Measurements from ENCODE around the gene FAM47E. TPM values are rescaled to one million over a fixed set of nuclear protein-coding genes. Genes with fewer than 3 reads are reported as not detected.

Gene FAM47E
- total RNA-seq, 1 donor from 2014 or later = 1.6 TPM

DNA sequence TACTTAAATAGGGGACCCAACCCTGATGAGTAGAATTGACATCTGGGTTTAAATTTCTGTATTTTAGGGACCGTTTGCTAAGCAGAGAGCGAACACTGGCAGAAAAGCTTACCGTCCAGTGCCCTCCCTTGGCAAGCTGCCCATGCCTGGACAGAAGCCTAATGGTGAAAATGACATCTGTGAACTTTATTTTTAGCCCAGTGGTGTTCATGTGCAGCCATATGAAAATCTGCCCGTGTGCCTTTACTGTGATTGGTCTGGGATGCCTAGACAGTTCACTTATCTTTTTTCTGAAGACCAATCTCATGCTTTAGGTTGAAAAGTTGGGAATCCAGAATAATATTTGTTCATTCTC lies 56.1 kb downstream of the FAM47E start:
- H3K4me3 Mint-ChIP-seq = peak overlapping the region; percentile 88
- peaks cover 51% of the 10 kb centered on the region for H3K27me3 Mint-ChIP-seq (ENCODE audit: low read depth)
- H3K36me3 Mint-ChIP-seq (ENCODE audit: low read depth) = no peaks in the 10 kb centered on the region
- H3K4me1 Mint-ChIP-seq = peaks cover 6% of the 10 kb centered on the region
- DNase-seq (ENCODE audit: low read depth, low spot score) = no peak
- no peaks in the 10 kb centered on the region for H3K9me3 Mint-ChIP-seq
- no peak overlapping the region for H3K27ac Mint-ChIP-seq (ENCODE audit: unreplicated experiment)
- TF ChIP-seq, protein P1, sequence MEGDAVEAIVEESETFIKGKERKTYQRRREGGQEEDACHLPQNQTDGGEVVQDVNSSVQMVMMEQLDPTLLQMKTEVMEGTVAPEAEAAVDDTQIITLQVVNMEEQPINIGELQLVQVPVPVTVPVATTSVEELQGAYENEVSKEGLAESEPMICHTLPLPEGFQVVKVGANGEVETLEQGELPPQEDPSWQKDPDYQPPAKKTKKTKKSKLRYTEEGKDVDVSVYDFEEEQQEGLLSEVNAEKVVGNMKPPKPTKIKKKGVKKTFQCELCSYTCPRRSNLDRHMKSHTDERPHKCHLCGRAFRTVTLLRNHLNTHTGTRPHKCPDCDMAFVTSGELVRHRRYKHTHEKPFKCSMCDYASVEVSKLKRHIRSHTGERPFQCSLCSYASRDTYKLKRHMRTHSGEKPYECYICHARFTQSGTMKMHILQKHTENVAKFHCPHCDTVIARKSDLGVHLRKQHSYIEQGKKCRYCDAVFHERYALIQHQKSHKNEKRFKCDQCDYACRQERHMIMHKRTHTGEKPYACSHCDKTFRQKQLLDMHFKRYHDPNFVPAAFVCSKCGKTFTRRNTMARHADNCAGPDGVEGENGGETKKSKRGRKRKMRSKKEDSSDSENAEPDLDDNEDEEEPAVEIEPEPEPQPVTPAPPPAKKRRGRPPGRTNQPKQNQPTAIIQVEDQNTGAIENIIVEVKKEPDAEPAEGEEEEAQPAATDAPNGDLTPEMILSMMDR (conservative IDR thresholded peaks at IDR 0.05) = no peak

DNA sequence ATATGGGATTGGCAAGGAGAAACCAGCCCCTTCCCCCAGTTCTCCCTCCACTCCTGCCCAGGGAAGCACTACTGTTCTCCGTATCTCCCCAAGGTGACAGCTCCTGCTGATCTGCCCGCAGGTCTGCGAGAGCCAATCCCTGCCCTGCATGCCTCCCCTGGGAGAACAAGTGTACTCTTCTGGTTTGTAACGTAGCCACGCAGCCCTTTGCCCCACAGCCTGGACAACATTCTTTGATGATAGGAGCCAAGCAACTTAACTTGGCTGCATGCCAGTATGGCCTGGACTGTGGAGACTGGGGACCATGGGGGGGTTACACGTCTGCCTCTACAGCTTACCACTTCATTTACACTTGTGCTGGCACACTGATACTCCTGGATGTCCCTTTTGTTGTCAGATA lies 57.0 kb downstream of the FAM47E start:
- Mint-ChIP-seq H3K27me3 (ENCODE audit: low read depth) (peaks cover 51% of the 10 kb centered on the region), H3K9me3 (no peaks in the 10 kb centered on the region), H3K36me3 (ENCODE audit: low read depth) (no peaks in the 10 kb centered on the region), H3K4me1 (peaks cover 6% of the 10 kb centered on the region), H3K27ac (ENCODE audit: unreplicated experiment) (no peak overlapping the region), H3K4me3 (peak overlapping the region; percentile 44)
- TF ChIP-seq, protein P1 (conservative IDR thresholded peaks at IDR 0.05) = no peak
- no peak for DNase-seq (ENCODE audit: low read depth, low spot score)

DNA sequence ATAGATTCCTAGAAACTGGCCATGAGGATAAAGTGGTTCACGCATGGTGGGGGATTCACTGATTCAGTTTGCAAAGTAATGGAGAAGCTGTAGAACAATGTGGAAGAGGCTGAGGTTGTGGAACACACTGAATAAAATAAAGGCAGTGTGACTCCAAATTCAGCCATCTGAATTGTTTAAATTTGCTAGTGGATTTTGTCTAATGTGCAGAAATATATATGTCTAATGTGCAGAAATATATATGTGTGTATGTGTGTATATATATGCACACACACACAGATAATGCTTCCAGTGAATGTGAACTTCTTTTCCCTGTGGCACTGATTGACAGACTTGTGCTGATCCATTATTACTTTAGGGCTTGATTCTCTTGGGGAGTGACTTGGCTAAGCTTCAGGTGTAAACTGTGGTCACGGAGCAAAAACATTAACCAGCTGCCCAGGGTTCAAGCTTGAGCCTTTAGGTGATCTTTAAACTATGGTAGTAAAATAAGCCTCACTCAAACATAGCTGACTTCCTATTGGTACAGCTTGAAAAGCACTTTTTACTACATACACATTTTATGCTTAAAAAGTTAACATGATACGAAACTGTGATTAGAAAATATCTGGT lies 58.5 kb downstream of the FAM47E start:
- TF ChIP-seq, protein P1 (conservative IDR thresholded peaks at IDR 0.05) = no peak

DNA sequence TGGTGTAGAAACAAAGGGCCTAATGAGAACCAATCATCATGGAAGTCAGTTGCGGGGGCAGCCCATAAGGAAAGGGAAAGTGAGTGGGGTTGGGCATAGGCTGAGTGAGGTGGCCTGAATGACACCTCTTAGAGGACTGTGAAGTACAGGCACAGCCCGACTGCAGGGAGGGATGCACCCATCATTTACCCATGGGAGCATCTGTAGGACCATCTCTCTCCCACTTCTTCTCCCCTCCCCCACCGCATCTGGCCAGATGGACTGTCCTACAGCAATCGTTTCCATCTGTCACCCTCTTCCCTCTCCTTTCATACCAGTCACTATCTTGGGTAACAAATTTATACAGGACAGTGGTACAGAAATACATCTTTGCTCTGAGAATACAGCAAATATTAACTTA lies 59.2 kb downstream of the FAM47E start:
- Mint-ChIP-seq H3K36me3 (ENCODE audit: low read depth) (no peaks in the 10 kb centered on the region), H3K27ac (ENCODE audit: unreplicated experiment) (no peak overlapping the region), H3K4me3 (no peak overlapping the region), H3K9me3 (peaks cover 2% of the 10 kb centered on the region), H3K27me3 (ENCODE audit: low read depth) (peaks cover 39% of the 10 kb centered on the region), H3K4me1 (peaks cover 2% of the 10 kb centered on the region)
- no peak for DNase-seq (ENCODE audit: low read depth, low spot score)
- TF ChIP-seq, protein P1 (conservative IDR thresholded peaks at IDR 0.05) = no peak

More for the DNA sequence above, 58.5 kb downstream of the FAM47E start:
- DNase-seq (ENCODE audit: low read depth, low spot score) = no peak
- Mint-ChIP-seq H3K36me3 (ENCODE audit: low read depth) (no peaks in the 10 kb centered on the region), H3K4me3 (no peak overlapping the region), H3K27ac (ENCODE audit: unreplicated experiment) (no peak overlapping the region), H3K27me3 (ENCODE audit: low read depth) (peaks cover 46% of the 10 kb centered on the region), H3K4me1 (peaks cover 6% of the 10 kb centered on the region), H3K9me3 (no peaks in the 10 kb centered on the region)

DNA sequence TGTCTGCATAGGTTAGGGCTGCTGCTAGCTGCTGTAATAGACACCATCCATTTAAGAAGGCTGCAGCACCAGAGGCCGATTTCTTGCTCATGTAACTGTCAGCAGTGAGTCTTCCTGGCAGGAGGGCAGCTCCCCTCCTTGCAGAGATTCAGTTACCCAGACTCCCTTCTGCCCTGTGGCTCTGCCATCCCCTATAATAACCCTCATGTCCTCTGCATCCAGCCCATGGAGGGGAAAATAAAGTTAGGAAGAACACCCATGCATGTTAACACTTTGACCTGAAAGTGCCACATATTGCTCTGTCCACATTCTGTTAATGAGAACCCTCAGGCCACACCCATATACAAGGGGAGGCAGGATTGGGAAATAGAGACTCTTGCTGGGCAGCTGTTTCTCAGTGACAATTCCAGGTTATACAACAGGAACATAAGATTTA lies 60.4 kb downstream of the FAM47E start:
- no peaks in the 10 kb centered on the region for H3K4me1 Mint-ChIP-seq
- no peak overlapping the region for H3K27ac Mint-ChIP-seq (ENCODE audit: unreplicated experiment)
- TF ChIP-seq, protein P1 (conservative IDR thresholded peaks at IDR 0.05) = no peak
- peaks cover 9% of the 10 kb centered on the region for H3K9me3 Mint-ChIP-seq
- DNase-seq (ENCODE audit: low read depth, low spot score) = no peak
- H3K36me3 Mint-ChIP-seq (ENCODE audit: low read depth) = peaks cover 3% of the 10 kb centered on the region
- peaks cover 33% of the 10 kb centered on the region for H3K27me3 Mint-ChIP-seq (ENCODE audit: low read depth)
- H3K4me3 Mint-ChIP-seq = no peak overlapping the region

Data from neural crest cell (in vitro differentiated cells).